Kidney (tissue), 14 donors: ENCODE data around the gene CLCN2. TPM values are rescaled to one million over a fixed set of nuclear protein-coding genes. Genes with fewer than 3 reads are reported as not detected.

ENCODE experiments used
- DNase-seq, 5 donors: peaks; one replicate each; pipeline ENCODE4 v3.0.0-alpha.2; 2013 to 2020
- FAIRE-seq: peaks from 2 replicates; lab custom pipeline; 2012; peaks lifted over from hg19 to GRCh38; lab: Jason Lieb, UNC
- H3K27ac ChIP-seq, 2 donors: one replicate each; pipeline ENCODE4 v1.7.0; 2013; ENCODE audit warnings: low read depth in 2 of 2, low read length in 2 of 2, inconsistent platforms in 1 of 2
- H3K27me3 ChIP-seq: one replicate; pipeline ENCODE4 v1.7.1; 2013; ENCODE audit warnings: low read length, inconsistent platforms; ENCODE audit not compliant: control insufficient read depth, insufficient read depth
- H3K36me3 ChIP-seq, 3 donors: one replicate each; pipeline versions ENCODE4 v1.7.0 to v1.7.1; 2013; ENCODE audit warnings: low read length in 3 of 3, control low read depth in 1 of 3, inconsistent platforms in 1 of 3; ENCODE audit not compliant: insufficient read depth in 3 of 3, control insufficient read depth in 2 of 3
- H3K4me1 ChIP-seq, 3 donors: one replicate each; pipeline versions ENCODE4 v1.7.0 to v1.7.1; 2013; ENCODE audit warnings: low read length in 3 of 3, inconsistent platforms in 1 of 3, low read depth in 1 of 3; ENCODE audit not compliant: control insufficient read depth in 2 of 3, insufficient read depth in 2 of 3
- H3K4me3 ChIP-seq, 3 donors: one replicate each; pipeline versions ENCODE4 v1.7.0 to v1.8.1; 2013; ENCODE audit warnings: low read length in 3 of 3, control low read depth in 1 of 3, inconsistent platforms in 1 of 3
- H3K9ac ChIP-seq, 3 donors: one replicate each; pipeline versions ENCODE4 v1.7.0 to v1.7.1; 2013; ENCODE audit warnings: low read length in 3 of 3, control low read depth in 1 of 3, inconsistent platforms in 1 of 3
- H3K9me3 ChIP-seq, 3 donors: one replicate each; pipeline versions ENCODE4 v1.7.0 to v1.7.1; 2013; ENCODE audit warnings: low read length in 3 of 3, control low read depth in 1 of 3, inconsistent platforms in 1 of 3; ENCODE audit not compliant: control insufficient read depth in 2 of 3, insufficient read depth in 1 of 3
- intact Hi-C: fragments of 100-400 bp; cut with DNase I; formaldehyde crosslinking; loops from one replicate; pipeline ENCODE4 v1.11.1; 2022
- polyA plus RNA-seq: library from polyadenylated mRNA; stranded (reverse); fragments of 350-450 nt; fragmentation: Illumina TruSeq; extraction: RNeasy Lipid Tissue Mini Kit (QIAGEN cat#74804); gene quantifications from one replicate; pipeline ENCODE4 v1.2.3, GENCODE V29; 2014; ENCODE audit warnings: low read depth, low replicate concordance; ENCODE audit not compliant: insufficient read depth
- total RNA-seq: library from RNA; stranded (reverse); fragmentation: NEBNext Ultra II Directional; extraction: Animal tissue kit (Norgen Biotek cat#: 25700); gene quantifications from one replicate; pipeline ENCODE4 v1.2.1, GENCODE V29; 2021
- TF ChIP-seq, protein P1 (sequence below): IDR thresholded peaks from 3 replicates; pipeline ENCODE4 v1.5.1; 2012; ENCODE audit warnings: mild to moderate bottlenecking, moderate library complexity, borderline replicate concordance; ENCODE audit not compliant: insufficient read depth; ENCODE audit errors: extremely low read depth
- donor health status: control.
- donor health status: control.
- donor health status: control.
- donor health status: control.
- donor health status: control.
- donor health status: DM: yes; HTN: yes; CAD: no.
- donor health status: Normal renal cell carcinoma (clear cell type).

The CLCN2 gene
- total and polyA plus RNA-seq, 2 donors from 2014 or later: 6.4 to 10.4 TPM

DNA sequence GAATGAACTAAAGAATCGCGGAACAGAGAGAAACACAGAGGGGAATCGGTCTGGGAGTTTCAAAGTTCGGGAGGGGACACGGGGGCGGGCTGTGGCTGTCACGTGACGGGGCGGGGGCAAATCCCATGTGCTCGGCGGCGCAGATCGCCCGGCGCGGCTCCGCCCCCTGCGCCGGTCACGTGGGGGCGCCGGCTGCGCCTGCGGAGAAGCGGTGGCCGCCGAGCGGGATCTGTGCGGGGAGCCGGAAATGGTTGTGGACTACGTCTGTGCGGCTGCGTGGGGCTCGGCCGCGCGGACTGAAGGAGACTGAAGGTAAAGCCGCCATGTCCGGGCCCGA lies 47.1 kb downstream of the CLCN2 start, which contains the start of gene EIF4G1:
EIF4G1 (plus strand) TSS at position 244 of the 337 bp plus-strand sequence. CDS start 1,191 bp downstream, outside the sequence.
- intact Hi-C loops: no loop called here
- Histone ChIP-seq H3K27ac (peak within 1 kb of the TSS; percentile 90 to 94), H3K9me3 (no peaks in the 10 kb centered on the region), H3K9ac (peak within 1 kb of the TSS; percentile 61 to 87 (median 85)), H3K4me3 (peak within 1 kb of the TSS; percentile 79 to 90 (median 85)), H3K36me3 (peaks cover 0 to 10% (median 5%) of the 10 kb centered on the region in 3 donors), H3K27me3 (no peaks in the 10 kb centered on the region), H3K4me1 (peaks cover 0 to 24% (median 19%) of the 10 kb centered on the region in 3 donors)
- FAIRE-seq (no peak), DNase-seq (peak; percentile 94 to 99 (median 96))
- TF ChIP-seq, protein P1, sequence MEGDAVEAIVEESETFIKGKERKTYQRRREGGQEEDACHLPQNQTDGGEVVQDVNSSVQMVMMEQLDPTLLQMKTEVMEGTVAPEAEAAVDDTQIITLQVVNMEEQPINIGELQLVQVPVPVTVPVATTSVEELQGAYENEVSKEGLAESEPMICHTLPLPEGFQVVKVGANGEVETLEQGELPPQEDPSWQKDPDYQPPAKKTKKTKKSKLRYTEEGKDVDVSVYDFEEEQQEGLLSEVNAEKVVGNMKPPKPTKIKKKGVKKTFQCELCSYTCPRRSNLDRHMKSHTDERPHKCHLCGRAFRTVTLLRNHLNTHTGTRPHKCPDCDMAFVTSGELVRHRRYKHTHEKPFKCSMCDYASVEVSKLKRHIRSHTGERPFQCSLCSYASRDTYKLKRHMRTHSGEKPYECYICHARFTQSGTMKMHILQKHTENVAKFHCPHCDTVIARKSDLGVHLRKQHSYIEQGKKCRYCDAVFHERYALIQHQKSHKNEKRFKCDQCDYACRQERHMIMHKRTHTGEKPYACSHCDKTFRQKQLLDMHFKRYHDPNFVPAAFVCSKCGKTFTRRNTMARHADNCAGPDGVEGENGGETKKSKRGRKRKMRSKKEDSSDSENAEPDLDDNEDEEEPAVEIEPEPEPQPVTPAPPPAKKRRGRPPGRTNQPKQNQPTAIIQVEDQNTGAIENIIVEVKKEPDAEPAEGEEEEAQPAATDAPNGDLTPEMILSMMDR: no peak

- H3K27me3 ChIP-seq: no peaks in the 10 kb centered on the region
- H3K4me1 ChIP-seq: peaks cover 0 to 9% (median 5%) of the 10 kb centered on the region in 3 donors
- H3K9me3 ChIP-seq: no peaks in the 10 kb centered on the region
- no peak overlapping the region for H3K27ac ChIP-seq
- H3K36me3 ChIP-seq: peaks cover 0 to 18% (median 17%) of the 10 kb centered on the region in 3 donors
- FAIRE-seq (no peak), DNase-seq (no peak)
- H3K9ac ChIP-seq: no peak overlapping the region
- intact Hi-C loops: no loop called here
- TF ChIP-seq, protein P1: no peak
- no peak overlapping the region for H3K4me3 ChIP-seq
Observed at GRCh38 chr3:184311633-184312032, 49.8 kb downstream of the CLCN2 start.

DNA sequence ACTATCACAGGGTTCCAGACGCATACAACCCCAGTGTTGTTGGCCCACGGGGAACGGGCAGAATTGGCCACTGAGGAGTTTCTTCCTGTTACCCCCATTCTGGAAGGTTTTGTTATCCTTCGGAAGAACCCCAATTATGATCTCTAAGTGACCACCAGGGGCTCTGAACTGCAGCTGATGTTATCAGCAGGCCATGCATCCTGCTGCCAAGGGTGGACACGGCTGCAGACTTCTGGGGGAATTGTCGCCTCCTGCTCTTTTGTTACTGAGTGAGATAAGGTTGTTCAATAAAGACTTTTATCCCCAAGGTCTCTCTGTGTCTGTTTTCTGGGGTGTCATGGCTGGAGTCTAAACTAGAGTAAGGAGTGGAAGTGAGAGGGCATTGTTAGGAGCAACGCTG lies 52.7 kb downstream of the CLCN2 start:
- H3K27me3 ChIP-seq: no peaks in the 10 kb centered on the region
- intact Hi-C loops: no loop called here
- H3K9me3 ChIP-seq: no peaks in the 10 kb centered on the region
- H3K9ac ChIP-seq: no peak overlapping the region
- DNase-seq (no peak), FAIRE-seq (no peak)
- no peak overlapping the region for H3K4me3 ChIP-seq
- H3K4me1 ChIP-seq: no peaks in the 10 kb centered on the region
- TF ChIP-seq, protein P1: no peak
- no peak overlapping the region for H3K27ac ChIP-seq
- peaks cover 0 to 42% (median 36%) of the 10 kb centered on the region in 3 donors for H3K36me3 ChIP-seq

DNA sequence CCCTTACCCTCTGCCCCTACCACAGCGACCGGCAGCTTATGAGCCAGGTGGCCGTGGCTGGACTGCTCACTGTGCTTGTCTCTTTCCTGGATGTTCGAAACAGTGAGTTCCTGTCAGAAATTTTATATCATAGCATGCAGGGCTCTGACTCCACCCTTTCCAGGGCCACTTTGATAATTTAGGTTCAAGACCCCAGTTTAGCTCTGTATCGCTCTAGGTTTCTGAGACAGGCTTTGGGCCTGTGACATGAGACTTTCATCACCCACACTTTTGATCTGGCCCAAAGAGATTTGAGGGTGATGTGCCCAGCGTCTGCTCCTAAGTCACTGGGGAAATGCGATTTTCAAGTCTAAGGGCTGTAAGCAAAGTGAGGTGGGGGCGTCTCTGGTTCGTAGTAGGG lies 53.5 kb downstream of the CLCN2 start:
- H3K27me3 ChIP-seq: no peaks in the 10 kb centered on the region
- no peak overlapping the region for H3K27ac ChIP-seq
- H3K36me3 ChIP-seq: peaks cover 2 to 50% (median 45%) of the 10 kb centered on the region in 3 donors
- intact Hi-C loops: no loop called here
- no peak overlapping the region for H3K4me3 ChIP-seq
- H3K9me3 ChIP-seq: no peaks in the 10 kb centered on the region
- no peaks in the 10 kb centered on the region for H3K4me1 ChIP-seq
- FAIRE-seq (no peak), DNase-seq (no peak)
- H3K9ac ChIP-seq: no peak overlapping the region
- TF ChIP-seq, protein P1: no peak
